HepG2 (cell line): Measurements from ENCODE around the gene MMP28.

Experiments used
- CENPX ChIP-seq: sonication (generic); formaldehyde crosslinking; IDR thresholded peaks from 2 replicates; pipeline ENCODE4 v1.9.0; 2021; ENCODE audit warnings: mild to moderate bottlenecking, missing genetic modification reagents, moderate library complexity
- CREB1 ChIP-seq, 2 experiments: fragments of 450-650 bp in 1 of 2; IDR thresholded peaks; 2 replicates each; pipeline ENCODE4 v1.6.1; 2016 to 2017; ENCODE audit warnings: control low read depth in 1 of 2, mild to moderate bottlenecking in 1 of 2, missing compliant biosample characterization in 1 of 2, missing genetic modification characterization in 1 of 2
- DMTF1 ChIP-seq: sonication (generic); formaldehyde crosslinking; IDR thresholded peaks from 2 replicates; pipeline ENCODE4 v1.4.0; 2020; ENCODE audit warnings: mild to moderate bottlenecking, missing genetic modification reagents
- RAD51 ChIP-seq: fragments of 450-650 bp; IDR thresholded peaks from 2 replicates; pipeline ENCODE4 v1.6.1; 2016; ENCODE audit warnings: borderline replicate concordance
- ZNF124 ChIP-seq: sonication (generic); formaldehyde crosslinking; IDR thresholded peaks from 2 replicates; pipeline ENCODE4 v1.4.0; 2020; ENCODE audit warnings: missing genetic modification reagents
- ZNF629 ChIP-seq: sonication (generic); formaldehyde crosslinking; conservative IDR thresholded peaks from 2 replicates; pipeline ENCODE4 v1.5.0; 2020; ENCODE audit warnings: missing genetic modification reagents
- ZNF687 ChIP-seq: sonication (generic); formaldehyde crosslinking; IDR thresholded peaks from 2 replicates; pipeline ENCODE4 v1.5.1; 2020; ENCODE audit warnings: mild to moderate bottlenecking, missing genetic modification reagents, moderate library complexity
- TF ChIP-seq, protein P1 (sequence below), 2 experiments: sonication (generic) in 1 of 2; formaldehyde crosslinking in 1 of 2; IDR thresholded peaks; 2 replicates each; pipeline versions ENCODE4 v1.5.1 to v1.6.1; 2011 to 2020; ENCODE audit warnings: borderline replicate concordance in 1 of 2, low read depth in 1 of 2, low read length in 1 of 2, mild to moderate bottlenecking in 1 of 2, missing genetic modification reagents in 1 of 2, moderate library complexity in 1 of 2

DNA sequence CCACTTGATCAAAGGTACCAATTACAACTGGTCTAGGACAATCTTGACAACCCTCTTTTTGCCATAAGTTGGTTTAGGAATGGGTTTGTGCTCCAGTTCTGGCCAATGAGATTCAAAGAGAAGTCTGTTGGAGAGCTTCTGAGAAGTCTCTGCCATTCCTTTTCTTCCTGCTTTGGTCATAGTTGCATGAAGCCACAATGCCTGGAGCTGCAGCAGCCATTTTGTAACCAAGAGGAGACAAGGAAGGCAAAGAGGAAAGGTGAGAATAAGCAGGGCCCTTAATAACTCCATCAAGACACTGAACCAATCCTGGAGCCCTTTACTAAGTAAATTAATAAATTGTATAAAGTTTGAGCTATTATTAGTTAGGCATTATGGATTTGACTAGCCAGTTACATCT lies 38.2 kb downstream of the MMP28 start:
- TF ChIP-seq ZNF124 (no peak), RAD51 (no peak), DMTF1 (CRISPR knock-in tag) (no peak), CREB1 (IDR thresholded peaks at IDR 0.05) (no peak), CREB1 (CRISPR knock-in tag; IDR thresholded peaks at IDR 0.05) (no peak), ZNF629 (no peak), CENPX (CRISPR knock-in tag) (no peak), ZNF687 (CRISPR knock-in tag) (no peak)
- TF ChIP-seq, protein P1, sequence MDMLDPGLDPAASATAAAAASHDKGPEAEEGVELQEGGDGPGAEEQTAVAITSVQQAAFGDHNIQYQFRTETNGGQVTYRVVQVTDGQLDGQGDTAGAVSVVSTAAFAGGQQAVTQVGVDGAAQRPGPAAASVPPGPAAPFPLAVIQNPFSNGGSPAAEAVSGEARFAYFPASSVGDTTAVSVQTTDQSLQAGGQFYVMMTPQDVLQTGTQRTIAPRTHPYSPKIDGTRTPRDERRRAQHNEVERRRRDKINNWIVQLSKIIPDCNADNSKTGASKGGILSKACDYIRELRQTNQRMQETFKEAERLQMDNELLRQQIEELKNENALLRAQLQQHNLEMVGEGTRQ (IDR thresholded peaks at IDR 0.05; ENCODE audit: low read depth, low read length), result no peak
- TF ChIP-seq, protein P1 (CRISPR knock-in tag; IDR thresholded peaks at IDR 0.05; ENCODE audit: borderline replicate concordance), result no peak
